Umbilical cord (tissue), 2 donors: ENCODE measurements around the gene EEF2. TPM values are rescaled to one million over a fixed set of nuclear protein-coding genes. Genes with fewer than 3 reads are reported as not detected.
A peak's percentile ranks its signal among the peaks of the same experiment; 100 is the strongest.
"Not testable (repeated sequence)": the region's sequence is repeated elsewhere in the genome, so short reads cannot be mapped to it uniquely, and the experiment has no call there.

Source experiments
- DNase-seq: peaks from one replicate; pipeline ENCODE4 v3.0.0-alpha.2; 2015; ENCODE audit warnings: low spot score
- total RNA-seq: library from RNA; depleted of rRNA; stranded (reverse); fragments of >200 nt; gene quantifications from one replicate; pipeline ENCODE4 v1.2.3, GENCODE V29; 2014; ENCODE audit warnings: low replicate concordance; ENCODE audit not compliant: insufficient read depth

Gene EEF2
- total RNA-seq, 1 donor from 2014 or later, result 2,474 TPM

DNA sequence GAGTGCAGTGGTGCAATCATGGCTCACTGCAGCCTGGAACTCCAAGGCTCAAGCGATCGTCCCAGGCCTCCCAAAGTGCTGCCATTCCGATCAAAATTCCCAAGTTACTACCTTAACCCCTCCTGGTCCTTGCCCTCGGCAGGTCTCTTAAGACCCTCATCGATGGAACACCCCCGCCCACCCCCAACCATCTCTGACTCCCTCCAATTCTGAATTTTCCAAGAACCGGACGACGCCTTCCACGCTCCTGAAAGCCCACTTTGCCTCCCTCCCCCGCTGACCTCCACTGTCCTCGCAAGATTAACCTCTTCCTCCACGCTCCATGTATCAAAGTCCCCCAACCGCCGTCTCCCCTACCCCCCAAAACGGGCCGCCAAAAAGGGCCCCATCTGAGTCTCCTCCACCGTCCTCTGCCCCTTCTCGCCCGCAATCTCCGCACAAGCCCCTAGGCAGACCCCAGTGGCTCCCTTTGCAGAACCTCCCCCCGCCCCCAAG lies 14.9 kb downstream of the EEF2 start:
- DNase-seq, result no peak

DNA sequence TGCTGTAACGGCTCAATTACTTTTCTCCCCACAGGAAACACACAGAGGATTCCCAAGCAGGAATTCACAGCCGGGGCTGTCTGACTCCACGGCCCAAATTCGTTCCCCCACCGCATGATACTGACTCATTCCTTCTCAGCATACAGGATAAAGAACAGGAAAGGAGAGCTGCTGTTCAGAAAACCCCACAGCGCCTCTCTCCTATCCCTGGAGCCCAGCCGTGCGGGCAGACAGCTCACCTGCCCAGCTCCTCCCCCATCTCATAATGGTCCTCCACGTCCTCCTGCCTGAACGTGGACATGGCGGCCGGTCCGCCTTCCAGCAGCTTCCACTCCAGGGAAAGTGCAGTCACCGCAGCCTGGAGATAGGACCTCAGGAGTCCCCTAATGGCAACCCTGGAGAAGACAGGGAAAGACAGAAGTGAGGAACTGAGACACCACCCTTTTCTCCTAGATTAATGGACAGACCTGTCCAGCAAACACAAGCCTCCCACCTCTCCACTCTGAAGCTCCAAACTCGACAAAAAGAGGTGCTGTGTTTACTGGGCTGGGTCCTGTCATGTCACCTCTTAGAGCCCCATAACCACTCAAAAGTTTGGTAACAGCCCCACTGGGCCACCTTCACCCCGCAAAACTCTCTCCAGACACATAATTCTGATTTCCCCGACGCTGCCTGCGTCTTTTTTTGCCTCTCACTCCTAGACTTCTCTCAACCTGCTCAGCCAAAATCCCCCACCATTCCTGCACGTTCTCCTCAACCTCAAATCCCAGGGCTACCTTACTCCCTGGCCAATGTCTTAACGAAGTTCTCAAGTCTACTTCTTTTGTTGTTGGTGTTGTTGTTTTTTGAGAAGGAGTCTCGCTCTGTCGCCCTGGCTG lies 15.6 kb downstream of the EEF2 start:
- DNase-seq, result peak; percentile 53

- DNase-seq, result peak; percentile 99
These were observed 16.5 kb downstream of the EEF2 start for GRCh38 chr19:3968556-3969434.

- DNase-seq, result not testable (repeated sequence)
These were observed 17.3 kb downstream of the EEF2 start for GRCh38 chr19:3967983-3968382.

DNA sequence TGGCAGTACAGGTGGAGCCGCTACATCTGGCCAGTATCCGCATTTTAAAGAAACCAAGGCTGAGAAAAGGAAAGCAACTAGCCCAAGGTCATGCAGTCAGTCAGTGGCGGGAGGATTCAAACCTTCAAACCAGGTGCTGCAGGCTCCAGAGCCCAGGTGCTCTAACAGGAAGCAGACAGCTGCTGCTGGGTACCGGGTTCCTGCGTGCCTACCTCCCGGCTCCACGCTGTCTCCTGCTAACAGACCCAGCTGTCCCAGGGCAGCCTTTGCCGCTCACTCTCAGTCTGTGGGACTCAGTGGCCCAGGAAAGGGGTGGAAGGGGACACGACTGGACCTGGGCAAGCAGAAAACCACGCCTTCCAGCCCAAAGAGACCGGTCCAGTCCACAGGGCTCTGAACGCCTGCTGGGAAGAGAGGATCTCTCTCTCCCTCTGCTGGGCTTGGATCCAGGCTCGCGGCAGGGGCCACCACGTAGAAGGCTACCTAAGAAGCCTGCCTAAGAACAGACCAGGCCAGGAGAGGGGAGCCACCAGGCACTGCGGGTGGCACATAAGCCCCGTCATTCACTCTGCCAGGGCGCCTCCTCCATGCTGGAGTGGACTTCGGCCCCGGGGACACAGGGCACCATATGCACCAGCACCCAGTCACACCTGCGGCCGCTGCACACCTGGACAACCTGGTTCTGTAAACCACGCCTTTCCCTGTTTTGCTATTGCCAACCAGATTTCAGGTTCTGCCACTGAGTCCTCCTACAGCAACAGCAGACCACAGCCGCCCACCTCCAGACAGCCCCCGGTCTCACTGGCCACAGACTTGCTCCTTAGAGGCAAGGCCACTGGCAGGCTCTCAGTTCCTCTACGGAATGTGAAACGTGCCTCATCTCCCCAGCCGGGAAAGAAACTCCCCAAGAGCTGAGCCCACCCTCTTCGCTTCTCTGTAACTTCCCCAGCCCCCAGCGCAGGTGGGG lies 18.9 kb downstream of the EEF2 start:
- no peak for DNase-seq

- no peak for DNase-seq
These were observed 20.7 kb downstream of the EEF2 start for GRCh38 chr19:3964256-3965194.

DNA sequence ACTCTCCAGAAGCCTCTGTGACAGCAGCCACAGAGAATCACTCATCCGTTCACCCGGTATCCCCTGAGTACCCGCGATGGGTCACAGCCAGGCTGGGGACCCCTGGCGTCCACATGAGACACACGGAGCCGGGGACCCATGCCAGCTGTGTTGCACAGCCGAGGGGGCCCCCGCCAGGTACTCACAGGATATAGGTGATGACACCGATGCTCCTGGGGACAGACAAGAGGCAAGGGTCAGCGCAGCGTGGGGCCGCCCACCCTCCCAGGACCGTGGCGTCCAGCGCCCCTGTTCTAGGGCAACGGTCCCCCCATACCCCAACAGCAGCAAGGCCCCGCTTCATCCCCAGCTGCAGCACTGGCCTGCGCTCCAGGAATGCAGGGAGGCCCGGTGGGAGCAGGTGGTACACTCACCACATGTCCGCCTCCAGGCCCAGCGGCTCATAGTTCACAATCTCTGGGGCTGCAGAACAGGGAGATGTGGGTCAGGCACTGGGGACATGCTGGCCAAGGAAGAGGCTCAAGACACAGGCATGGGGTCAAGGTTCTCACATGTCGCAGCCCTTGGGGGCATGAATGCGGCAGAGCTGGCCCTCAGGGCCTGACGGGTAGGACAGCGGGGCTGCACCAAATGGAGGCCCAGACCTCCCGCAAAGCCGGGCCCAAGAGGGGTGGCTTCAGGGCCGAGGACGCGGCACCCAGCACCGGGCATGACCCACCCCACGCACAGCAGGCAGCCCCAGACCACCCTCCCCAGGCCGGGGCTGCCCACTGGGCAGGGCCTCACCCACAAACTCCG lies 21.6 kb downstream of the EEF2 start:
- no peak for DNase-seq

DNA sequence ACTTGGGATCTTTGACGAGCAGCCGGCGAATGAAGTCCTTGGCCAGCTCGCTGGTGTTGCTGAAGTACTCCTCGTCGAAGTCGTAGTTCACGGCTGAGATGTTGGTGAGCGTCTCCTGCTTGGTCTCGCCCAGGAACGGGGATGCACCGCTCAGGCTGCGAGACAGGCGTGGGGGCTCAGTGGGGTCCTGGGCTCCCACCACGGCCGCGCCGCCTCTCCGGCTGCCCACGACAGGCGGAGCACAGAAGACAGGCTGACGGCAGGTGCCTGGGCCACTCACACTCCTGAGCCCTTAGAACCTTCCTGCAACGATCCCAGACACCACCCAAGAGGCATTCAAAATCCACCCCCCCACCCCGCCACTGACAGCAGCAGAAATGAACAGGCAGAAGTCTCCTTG lies 24.3 kb downstream of the EEF2 start:
- no peak for DNase-seq

DNA sequence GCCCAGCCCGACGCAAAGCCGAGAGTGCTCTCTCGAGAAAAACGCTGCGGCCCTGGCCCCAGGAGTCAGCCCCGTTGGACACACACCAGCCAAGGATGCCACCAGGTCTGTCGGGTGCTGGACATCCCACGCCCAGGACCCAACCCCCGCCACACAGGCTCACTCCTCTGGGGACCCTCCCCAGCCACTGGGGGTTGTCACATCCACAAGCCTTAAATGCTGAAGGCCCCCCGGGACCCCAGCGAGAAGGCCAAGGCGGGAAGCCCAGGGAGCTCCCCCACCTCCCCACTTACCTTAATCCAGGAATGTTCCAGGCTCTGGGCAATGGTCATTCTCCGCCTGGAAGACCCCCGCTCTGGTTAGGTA lies 25.5 kb downstream of the EEF2 start:
- no peak for DNase-seq

DNA sequence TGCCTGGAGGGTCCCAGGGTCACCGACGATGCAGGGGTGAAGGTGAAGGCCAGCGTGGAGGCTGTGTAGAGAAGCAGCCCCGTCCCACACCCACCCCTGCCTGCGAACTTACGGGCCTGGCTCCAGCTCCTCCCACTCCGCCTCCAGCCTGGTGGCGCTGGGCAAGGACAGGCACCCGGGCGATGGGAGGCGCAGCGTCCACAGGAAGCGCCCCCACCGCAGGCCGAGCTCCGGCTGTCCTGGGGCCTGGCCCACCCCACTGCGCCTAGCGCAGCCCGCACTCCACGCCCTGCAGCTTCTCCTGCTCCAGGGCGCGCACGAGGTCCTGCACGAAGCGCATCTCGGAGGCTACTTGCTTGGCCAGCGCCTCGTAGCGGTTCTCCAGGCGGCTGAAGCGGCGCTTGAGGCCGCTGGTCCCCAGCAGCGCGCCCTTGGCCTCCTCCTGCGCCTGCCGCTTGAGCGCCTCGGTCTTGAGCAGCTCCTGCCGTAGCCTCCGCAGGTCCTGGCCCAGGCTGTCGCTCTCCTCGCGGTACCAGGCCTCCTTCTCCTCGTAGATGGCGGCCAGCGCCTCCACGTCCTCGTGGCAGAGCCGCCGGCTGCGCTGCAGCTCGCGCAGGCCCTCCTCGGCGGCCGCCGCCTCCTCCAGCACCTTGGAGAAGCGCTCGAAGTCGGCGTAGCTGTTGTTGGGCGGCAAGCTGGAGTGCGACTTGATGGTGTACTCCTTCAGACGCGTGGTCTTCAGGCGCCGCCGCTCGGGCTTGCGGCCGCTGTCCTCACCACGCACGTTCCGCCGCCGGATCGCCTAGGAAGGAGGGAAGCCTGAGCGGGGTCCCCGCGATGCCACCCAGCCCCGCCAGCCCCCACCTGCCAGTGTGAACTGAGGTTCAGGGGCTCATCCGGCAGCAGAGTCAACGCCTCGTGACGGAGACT lies 26.2 kb downstream of the EEF2 start:
- DNase-seq, result no peak

GRCh38 chr19:3955688-3956087 lies 29.6 kb downstream of the EEF2 start:
- DNase-seq, result no peak

- not testable (repeated sequence) for DNase-seq
These were observed 30.0 kb downstream of the EEF2 start for GRCh38 chr19:3955276-3955675.

DNA sequence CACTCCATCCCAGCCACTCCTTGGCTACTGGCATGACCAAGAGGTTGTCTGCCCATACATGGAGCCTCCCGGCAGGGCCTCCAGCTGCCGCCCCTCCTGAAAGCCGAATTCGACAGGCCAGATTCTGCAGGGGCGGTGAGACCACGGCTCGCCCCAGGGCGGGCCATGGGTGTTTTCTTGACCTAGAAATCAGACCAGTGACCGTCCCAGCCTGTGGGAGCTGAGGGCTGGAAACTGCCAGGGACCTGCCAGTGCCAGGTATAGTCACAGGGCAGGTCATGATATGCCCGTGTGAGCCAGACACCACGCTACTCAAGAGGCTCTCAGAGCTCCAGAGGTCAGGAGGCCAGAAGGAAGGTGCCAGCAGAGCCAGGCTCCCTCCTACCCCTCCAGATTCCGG lies 31.2 kb downstream of the EEF2 start:
- DNase-seq, result no peak

DNA sequence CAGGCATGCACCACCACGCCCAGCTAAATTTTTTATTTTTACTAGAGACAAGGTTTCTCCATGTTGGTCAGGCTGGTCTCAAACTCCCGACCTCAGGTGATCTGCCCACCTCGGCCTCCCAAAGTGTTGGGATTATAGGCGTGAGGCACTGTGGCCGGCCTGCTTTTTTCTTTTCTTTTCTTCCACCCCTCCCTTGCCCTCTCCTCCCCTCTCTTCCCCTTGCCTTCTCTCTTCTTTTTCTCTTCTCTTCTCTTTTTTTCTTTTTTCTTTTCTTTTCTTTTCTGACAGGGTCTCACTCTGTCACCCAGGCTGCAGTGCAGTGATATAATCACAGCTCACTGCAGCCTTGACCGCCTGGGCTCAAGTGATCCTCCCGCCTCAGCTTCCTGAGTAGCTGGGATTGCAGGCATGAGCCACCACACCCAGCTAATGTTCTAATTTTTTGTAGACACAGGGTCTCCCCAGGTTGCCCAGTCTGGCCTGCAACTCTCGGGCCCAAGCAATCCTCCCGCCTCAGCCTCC lies 32.4 kb downstream of the EEF2 start:
- DNase-seq, result not testable (repeated sequence)

GRCh38 chr19:3950871-3951861 lies 34.1 kb downstream of the EEF2 start:
- DNase-seq, result no peak

DNA sequence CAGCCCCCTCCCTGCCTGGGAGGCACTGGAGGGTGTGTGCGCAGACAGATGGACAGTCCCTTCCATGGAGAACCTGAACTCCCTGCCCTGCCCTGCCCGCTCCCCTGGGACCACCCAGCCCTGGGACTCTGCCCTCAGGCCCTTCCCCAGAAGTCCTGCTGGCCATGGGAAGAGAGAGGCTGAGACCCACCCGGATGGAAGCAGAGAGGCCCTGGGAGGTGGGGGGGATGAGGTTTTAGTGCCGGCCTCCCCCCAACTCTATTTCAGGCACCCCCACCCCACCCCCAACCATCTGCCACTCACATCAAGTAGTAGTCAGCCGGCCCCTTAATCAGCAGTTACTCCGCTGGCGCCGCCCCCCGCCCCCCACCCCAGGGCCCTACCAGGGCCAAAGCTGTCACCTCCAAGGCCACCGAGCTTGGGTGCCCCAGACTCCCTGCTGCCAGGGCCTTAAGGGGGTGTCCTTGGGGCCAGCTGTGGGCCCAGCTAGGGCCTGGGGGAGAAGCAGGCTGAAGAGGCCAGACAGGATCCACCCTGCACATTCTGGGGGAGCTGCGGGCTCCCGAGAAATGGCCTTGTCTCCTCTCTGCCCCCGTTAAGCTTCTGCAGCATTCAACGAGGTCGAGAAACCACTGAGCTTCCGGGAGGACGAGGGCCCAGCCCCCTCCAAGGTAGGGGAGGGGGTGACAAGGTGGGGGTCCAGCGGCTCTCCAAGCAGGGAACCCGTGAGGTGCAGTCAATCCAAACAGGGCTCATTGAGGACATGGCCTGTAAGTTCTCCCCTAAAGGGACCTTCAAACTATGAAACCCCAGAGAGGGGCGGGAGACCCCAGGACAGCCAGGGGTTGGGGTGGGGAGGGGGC lies 35.0 kb downstream of the EEF2 start:
- DNase-seq, result no peak
